A549 (cell line): ENCODE measurements around the gene CCDC74A.

ENCODE experiments used
- CBX2 ChIP-seq: fragments of 200-600 bp; sonication (generic); IDR thresholded peaks from 2 replicates; pipeline ENCODE4 v1.6.1; 2016; ENCODE audit warnings: low read depth, mild to moderate bottlenecking, borderline replicate concordance
- EP300 ChIP-seq, 2 experiments: fragments of >200 bp; sonication (Bioruptor Twin); formaldehyde crosslinking; IDR thresholded peaks; 2 replicates in 1 of 2; 3 replicates in 1 of 2; pipeline ENCODE4 v1.6.1; 2016 to 2017
- GATA3 ChIP-seq: IDR thresholded peaks from 2 replicates; pipeline ENCODE4 v1.6.1; 2012; ENCODE audit warnings: borderline replicate concordance
- JUN ChIP-seq, 2 experiments: fragments of >200 bp; sonication (Bioruptor Twin); formaldehyde crosslinking; IDR thresholded peaks; 2 replicates in 1 of 2; 3 replicates in 1 of 2; pipeline ENCODE4 v1.6.1; 2016 to 2017
- REST ChIP-seq: fragments of 200-600 bp; sonication (generic); IDR thresholded peaks from 2 replicates; pipeline ENCODE4 v1.6.1; 2016; ENCODE audit warnings: antibody characterized with exemption, mild to moderate bottlenecking, moderate library complexity
- RFX5 ChIP-seq: fragments of 450-650 bp; IDR thresholded peaks from 2 replicates; pipeline ENCODE4 v1.7.1; 2014; ENCODE audit warnings: antibody characterized with exemption, mild to moderate bottlenecking, moderate library complexity
- RNF2 ChIP-seq: fragments of 200-600 bp; sonication (generic); IDR thresholded peaks from 2 replicates; pipeline ENCODE4 v1.6.1; 2016; ENCODE audit warnings: low read depth, mild to moderate bottlenecking, antibody characterized with exemption, moderate library complexity, borderline replicate concordance
- TF ChIP-seq, protein P1 (sequence below): fragments of >200 bp; sonication (Bioruptor Twin); formaldehyde crosslinking; IDR thresholded peaks from 3 replicates; pipeline ENCODE4 v1.5.1; 2016
- TF ChIP-seq, protein P2 (sequence below): IDR thresholded peaks from 2 replicates; pipeline ENCODE4 v1.6.1; 2012

- TF ChIP-seq, protein P1, sequence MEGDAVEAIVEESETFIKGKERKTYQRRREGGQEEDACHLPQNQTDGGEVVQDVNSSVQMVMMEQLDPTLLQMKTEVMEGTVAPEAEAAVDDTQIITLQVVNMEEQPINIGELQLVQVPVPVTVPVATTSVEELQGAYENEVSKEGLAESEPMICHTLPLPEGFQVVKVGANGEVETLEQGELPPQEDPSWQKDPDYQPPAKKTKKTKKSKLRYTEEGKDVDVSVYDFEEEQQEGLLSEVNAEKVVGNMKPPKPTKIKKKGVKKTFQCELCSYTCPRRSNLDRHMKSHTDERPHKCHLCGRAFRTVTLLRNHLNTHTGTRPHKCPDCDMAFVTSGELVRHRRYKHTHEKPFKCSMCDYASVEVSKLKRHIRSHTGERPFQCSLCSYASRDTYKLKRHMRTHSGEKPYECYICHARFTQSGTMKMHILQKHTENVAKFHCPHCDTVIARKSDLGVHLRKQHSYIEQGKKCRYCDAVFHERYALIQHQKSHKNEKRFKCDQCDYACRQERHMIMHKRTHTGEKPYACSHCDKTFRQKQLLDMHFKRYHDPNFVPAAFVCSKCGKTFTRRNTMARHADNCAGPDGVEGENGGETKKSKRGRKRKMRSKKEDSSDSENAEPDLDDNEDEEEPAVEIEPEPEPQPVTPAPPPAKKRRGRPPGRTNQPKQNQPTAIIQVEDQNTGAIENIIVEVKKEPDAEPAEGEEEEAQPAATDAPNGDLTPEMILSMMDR: no peak
- TF ChIP-seq EP300 (IDR thresholded peaks at IDR 0.05) (no peak), RNF2 (no peak), RFX5 (no peak), REST (no peak), CBX2 (no peak), JUN (IDR thresholded peaks at IDR 0.05) (no peak), GATA3 (no peak)
- TF ChIP-seq, protein P2, sequence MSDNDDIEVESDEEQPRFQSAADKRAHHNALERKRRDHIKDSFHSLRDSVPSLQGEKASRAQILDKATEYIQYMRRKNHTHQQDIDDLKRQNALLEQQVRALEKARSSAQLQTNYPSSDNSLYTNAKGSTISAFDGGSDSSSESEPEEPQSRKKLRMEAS: no peak
These were observed 5.5 kb upstream of the CCDC74A start for GRCh38 chr2:131521961-131522781.
